SK-N-SH (cell line): ENCODE measurements around the gene ZMYM5. TPM values are rescaled to one million over a fixed set of nuclear protein-coding genes. Genes with fewer than 3 reads are reported as not detected.

Source experiments
- CTCF ChIA-PET: fragments of 300-600, 350-600 bp; formaldehyde crosslinking; extraction: SDS; loops from one replicate; lab custom pipeline; 2021; lab: Yijun Ruan, JAX
- POLR2A ChIA-PET: fragments of 350-600 bp; sonication (Branson Sonifier 250); formaldehyde crosslinking; extraction: SDS; loops from one replicate; lab custom pipeline; 2020; ENCODE audit warnings: antibody characterized with exemption, inconsistent platforms; lab: Yijun Ruan, JAX
- DNase-seq: peaks from one replicate; pipeline ENCODE4 v3.0.0; 2012
- H2AFZ ChIP-seq: fragments of 200-600 bp; sonication (generic); 2 replicates; pipeline ENCODE4 v1.8.1; 2016; ENCODE audit warnings: antibody characterized with exemption, mild to moderate bottlenecking, low read depth
- H3F3A ChIP-seq: fragments of 200-600 bp; sonication (generic); replicated peaks from 2 replicates; pipeline ENCODE3; 2016; ENCODE audit warnings: antibody characterized with exemption, mild to moderate bottlenecking; ENCODE audit not compliant: insufficient read depth
- H3K27ac ChIP-seq, 2 experiments: fragments of 200-500 bp in 1 of 2; fragments of 200-600 bp in 1 of 2; sonication (Bioruptor generic) in 1 of 2; sonication (generic), shearing (Covaris generic) in 1 of 2; 2 replicates each; pipeline versions ENCODE4 v1.5.1 to v1.6.1; 2014 to 2016; ENCODE audit warnings: low read depth in 2 of 2, inconsistent platforms in 1 of 2, low read length in 1 of 2, mild to moderate bottlenecking in 1 of 2, mixed read lengths in 1 of 2
- H3K27me3 ChIP-seq: fragments of 200-600 bp; sonication (generic), shearing (Covaris generic); 2 replicates; pipeline ENCODE4 v1.6.1; 2016; ENCODE audit warnings: mixed run types; ENCODE audit not compliant: insufficient read depth
- H3K36me3 ChIP-seq, 2 experiments: fragments of 200-500 bp in 1 of 2; fragments of 200-600 bp in 1 of 2; sonication (Bioruptor generic) in 1 of 2; sonication (generic) in 1 of 2; replicated peaks in 1 of 2; 2 replicates each; pipeline versions ENCODE3 to v1.5.1; 2014 to 2016; ENCODE audit warnings: low read length in 1 of 2, mild to moderate bottlenecking in 1 of 2; ENCODE audit not compliant: insufficient read depth in 2 of 2, control insufficient read depth in 1 of 2
- H3K4me1 ChIP-seq, 2 experiments: fragments of 200-500 bp in 1 of 2; fragments of 200-600 bp in 1 of 2; sonication (Bioruptor generic) in 1 of 2; sonication (generic), shearing (Covaris generic) in 1 of 2; 2 replicates each; pipeline versions ENCODE4 v1.5.1 to v1.6.1; 2014 to 2016; ENCODE audit warnings: low read depth in 1 of 2, low read length in 1 of 2, mixed run types in 1 of 2; ENCODE audit not compliant: insufficient read depth in 2 of 2, control insufficient read depth in 1 of 2
- H3K4me2 ChIP-seq: fragments of 200-600 bp; sonication (generic), shearing (Covaris generic); 2 replicates; pipeline ENCODE4 v1.6.1; 2017; ENCODE audit warnings: mixed run types
- H3K4me3 ChIP-seq, 2 experiments: fragments of 200-500 bp in 1 of 2; fragments of 200-600 bp in 1 of 2; sonication (Bioruptor generic) in 1 of 2; sonication (generic), shearing (Covaris generic) in 1 of 2; 2 replicates each; pipeline versions ENCODE4 v1.5.1 to v1.8.1; 2014 to 2016; ENCODE audit warnings: low read depth in 2 of 2, inconsistent platforms in 1 of 2, low read length in 1 of 2, mild to moderate bottlenecking in 1 of 2, mixed read lengths in 1 of 2, moderate library complexity in 1 of 2
- H3K79me2 ChIP-seq: fragments of 200-600 bp; sonication (generic); 2 replicates; pipeline ENCODE4 v1.8.1; 2017; ENCODE audit warnings: mild to moderate bottlenecking; ENCODE audit not compliant: insufficient read depth
- H3K9ac ChIP-seq: fragments of 200-600 bp; sonication (generic); 2 replicates; pipeline ENCODE4 v1.6.1; 2017; ENCODE audit warnings: mixed run types
- H3K9me2 ChIP-seq: fragments of 200-600 bp; sonication (generic); 2 replicates; pipeline ENCODE4 v1.6.1; 2017; ENCODE audit warnings: mixed run types
- H3K9me3 ChIP-seq: fragments of 200-600 bp; sonication (generic); 2 replicates; pipeline ENCODE4 v1.6.1; 2017; ENCODE audit warnings: mixed run types, mild to moderate bottlenecking, moderate library complexity
- H4K20me1 ChIP-seq: fragments of 200-600 bp; sonication (generic); 2 replicates; pipeline ENCODE4 v1.6.1; 2017; ENCODE audit warnings: mild to moderate bottlenecking, mixed run types; ENCODE audit not compliant: insufficient read depth
- FOXM1 ChIP-seq: IDR thresholded peaks from 2 replicates; pipeline ENCODE4 v1.4.0; 2012; ENCODE audit warnings: low read depth, mild to moderate bottlenecking
- GABPA ChIP-seq: IDR thresholded peaks from 2 replicates; pipeline ENCODE4 v1.4.0; 2012; ENCODE audit warnings: low read depth, mild to moderate bottlenecking
- RAD21 ChIP-seq: IDR thresholded peaks from 2 replicates; pipeline ENCODE4 v1.6.1; 2012; ENCODE audit warnings: mild to moderate bottlenecking, low read length
- RCOR1 ChIP-seq: fragments of 150-350 bp; IDR thresholded peaks from 2 replicates; pipeline ENCODE4 v1.6.1; 2017; ENCODE audit warnings: antibody characterized with exemption, low read length
- TEAD4 ChIP-seq: IDR thresholded peaks from 2 replicates; pipeline ENCODE4 v1.4.0; 2012; ENCODE audit warnings: mild to moderate bottlenecking, borderline replicate concordance; ENCODE audit not compliant: insufficient read depth
- WGBS: methylation state at CpG from one replicate; pipeline ENCODE4 v1.1.6; 2017; ENCODE audit warnings: low lambda C conversion rate; 5-methylcytosine and 5-hydroxymethylcytosine counted together
- polyA plus RNA-seq, 3 experiments: library from polyadenylated mRNA; depleted of rRNA; stranded (reverse); fragments of >200 nt; gene quantifications; 2 replicates each; pipeline ENCODE4 v1.2.3, GENCODE V29; 2012
- TF ChIP-seq, protein P1 (sequence below): IDR thresholded peaks from 2 replicates; pipeline ENCODE4; 2012
- TF ChIP-seq, protein P2 (sequence below): fragments of 200-600 bp; sonication (generic); IDR thresholded peaks from 2 replicates; pipeline ENCODE4 v1.6.1; 2017; ENCODE audit warnings: antibody characterized with exemption, mild to moderate bottlenecking, moderate library complexity
- TF ChIP-seq, protein P3 (sequence below): fragments of 150-350 bp; IDR thresholded peaks from 2 replicates; pipeline ENCODE4 v1.6.1; 2017; ENCODE audit warnings: antibody characterized with exemption, low read length, low read depth, borderline replicate concordance

ZMYM5 gene
- polyA plus RNA-seq, 1 of the 3 experiments (the other 2 are of a cell fraction): 5.2 TPM

DNA sequence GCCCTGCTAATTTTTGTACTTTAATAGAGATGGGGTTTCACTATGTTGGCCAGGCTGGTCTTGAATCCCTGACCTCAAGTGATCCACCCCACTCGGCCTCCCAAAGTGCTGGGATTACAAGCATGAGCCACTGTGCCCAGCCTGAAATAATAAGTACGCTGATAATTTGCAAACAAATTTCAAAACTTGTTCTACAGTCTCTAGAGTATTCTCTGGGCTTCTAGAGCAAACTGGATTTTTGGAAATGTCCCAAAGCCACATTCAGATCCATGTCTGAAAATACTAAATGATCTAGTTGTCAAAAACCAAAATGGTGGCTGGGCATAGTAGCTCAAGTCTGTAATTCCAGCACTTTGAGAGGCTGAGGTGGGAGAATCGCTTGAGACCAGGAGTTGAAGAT, 40.8 kb downstream of the ZMYM5 start:
- peaks cover 16 to 59% of the 10 kb centered on the region in 2 experiments for H3K36me3 ChIP-seq
- no peaks in the 10 kb centered on the region for H3K4me1 ChIP-seq
- no peak overlapping the region for H3K4me2 ChIP-seq
- H3F3A ChIP-seq: no peaks in the 10 kb centered on the region
- H3K9ac ChIP-seq: no peak overlapping the region
- no peak overlapping the region for H2AFZ ChIP-seq
- POLR2A ChIA-PET: no interaction called here
- no peak for DNase-seq
- 98% methylated on average over 3 of the region's 3 CpGs for WGBS
- no peak overlapping the region for H3K4me3 ChIP-seq
- no peaks in the 10 kb centered on the region for H3K9me2 ChIP-seq
- H3K27ac ChIP-seq: no peak overlapping the region
- TF ChIP-seq FOXM1: no peak
- TF ChIP-seq RCOR1: no peak
- no peak for TF ChIP-seq GABPA
- no peak for TF ChIP-seq RAD21
- TF ChIP-seq, protein P1, sequence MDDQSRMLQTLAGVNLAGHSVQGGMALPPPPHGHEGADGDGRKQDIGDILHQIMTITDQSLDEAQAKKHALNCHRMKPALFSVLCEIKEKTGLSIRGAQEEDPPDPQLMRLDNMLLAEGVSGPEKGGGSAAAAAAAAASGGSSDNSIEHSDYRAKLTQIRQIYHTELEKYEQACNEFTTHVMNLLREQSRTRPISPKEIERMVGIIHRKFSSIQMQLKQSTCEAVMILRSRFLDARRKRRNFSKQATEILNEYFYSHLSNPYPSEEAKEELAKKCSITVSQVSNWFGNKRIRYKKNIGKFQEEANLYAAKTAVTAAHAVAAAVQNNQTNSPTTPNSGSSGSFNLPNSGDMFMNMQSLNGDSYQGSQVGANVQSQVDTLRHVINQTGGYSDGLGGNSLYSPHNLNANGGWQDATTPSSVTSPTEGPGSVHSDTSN: no peak
- TF ChIP-seq, all 33 proteins: peak for 0
- Histone ChIP-seq H3K9me3 (no peaks in the 10 kb centered on the region), H3K27me3 (no peaks in the 10 kb centered on the region), H3K79me2 (no peaks in the 10 kb centered on the region), H4K20me1 (no peaks in the 10 kb centered on the region)
- CTCF ChIA-PET: no interaction called here

DNA sequence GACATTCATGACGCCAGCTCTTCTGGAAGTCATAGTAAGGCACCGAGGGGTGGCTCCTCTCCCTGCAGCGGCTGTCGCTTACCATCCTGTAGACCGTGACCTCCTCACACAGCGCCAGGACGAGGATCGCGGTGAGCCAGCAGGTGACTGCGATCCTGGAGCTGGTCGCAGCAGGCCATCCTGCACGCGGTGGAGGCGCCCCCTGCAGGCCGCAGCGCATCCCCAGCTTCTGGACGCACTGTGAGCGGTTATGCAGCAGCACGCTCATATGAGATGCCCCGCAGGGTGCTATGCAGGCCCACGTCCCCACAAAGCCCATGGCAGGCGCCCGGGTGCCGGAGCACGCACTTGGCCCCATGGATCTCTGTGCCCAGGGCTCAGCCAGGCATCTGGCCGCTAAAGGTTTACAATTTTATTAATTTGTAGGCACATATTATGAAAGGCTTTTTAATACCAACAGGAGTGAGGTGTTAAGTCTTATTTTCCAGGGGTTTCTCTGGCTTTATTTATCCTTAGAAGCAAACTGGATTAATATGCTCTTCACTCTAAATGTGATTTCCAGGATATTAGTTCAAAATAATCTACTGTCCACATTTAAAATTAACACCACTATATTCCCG, 45.1 kb downstream of the ZMYM5 start:
- no peaks in the 10 kb centered on the region for H3K9me2 ChIP-seq
- H2AFZ ChIP-seq: no peak overlapping the region
- H3K79me2 ChIP-seq: no peaks in the 10 kb centered on the region
- H3K9ac ChIP-seq: no peak overlapping the region
- no peaks in the 10 kb centered on the region for H3K4me1 ChIP-seq
- H3K27me3 ChIP-seq: no peaks in the 10 kb centered on the region
- TF ChIP-seq RAD21 (peak; percentile 37), TEAD4 (no peak)
- TF ChIP-seq, protein P2, sequence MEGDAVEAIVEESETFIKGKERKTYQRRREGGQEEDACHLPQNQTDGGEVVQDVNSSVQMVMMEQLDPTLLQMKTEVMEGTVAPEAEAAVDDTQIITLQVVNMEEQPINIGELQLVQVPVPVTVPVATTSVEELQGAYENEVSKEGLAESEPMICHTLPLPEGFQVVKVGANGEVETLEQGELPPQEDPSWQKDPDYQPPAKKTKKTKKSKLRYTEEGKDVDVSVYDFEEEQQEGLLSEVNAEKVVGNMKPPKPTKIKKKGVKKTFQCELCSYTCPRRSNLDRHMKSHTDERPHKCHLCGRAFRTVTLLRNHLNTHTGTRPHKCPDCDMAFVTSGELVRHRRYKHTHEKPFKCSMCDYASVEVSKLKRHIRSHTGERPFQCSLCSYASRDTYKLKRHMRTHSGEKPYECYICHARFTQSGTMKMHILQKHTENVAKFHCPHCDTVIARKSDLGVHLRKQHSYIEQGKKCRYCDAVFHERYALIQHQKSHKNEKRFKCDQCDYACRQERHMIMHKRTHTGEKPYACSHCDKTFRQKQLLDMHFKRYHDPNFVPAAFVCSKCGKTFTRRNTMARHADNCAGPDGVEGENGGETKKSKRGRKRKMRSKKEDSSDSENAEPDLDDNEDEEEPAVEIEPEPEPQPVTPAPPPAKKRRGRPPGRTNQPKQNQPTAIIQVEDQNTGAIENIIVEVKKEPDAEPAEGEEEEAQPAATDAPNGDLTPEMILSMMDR: peak; percentile 55
- TF ChIP-seq, protein P3, sequence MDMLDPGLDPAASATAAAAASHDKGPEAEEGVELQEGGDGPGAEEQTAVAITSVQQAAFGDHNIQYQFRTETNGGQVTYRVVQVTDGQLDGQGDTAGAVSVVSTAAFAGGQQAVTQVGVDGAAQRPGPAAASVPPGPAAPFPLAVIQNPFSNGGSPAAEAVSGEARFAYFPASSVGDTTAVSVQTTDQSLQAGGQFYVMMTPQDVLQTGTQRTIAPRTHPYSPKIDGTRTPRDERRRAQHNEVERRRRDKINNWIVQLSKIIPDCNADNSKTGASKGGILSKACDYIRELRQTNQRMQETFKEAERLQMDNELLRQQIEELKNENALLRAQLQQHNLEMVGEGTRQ: no peak
- TF ChIP-seq, all 33 proteins: peak for 2
- POLR2A ChIA-PET: no interaction called here
- CTCF ChIA-PET: interaction anchor here (0.6 to 1.2 kb wide), 9 partner anchors 10 to 1362 kb away, joined by 3 to 4 read pairs (median 3); no protein-coding TSS in a partner anchor
- Histone ChIP-seq H3K4me2 (no peak overlapping the region), H3F3A (peaks cover 3% of the 10 kb centered on the region), H3K9me3 (no peaks in the 10 kb centered on the region), H3K36me3 (peaks cover 2 to 23% of the 10 kb centered on the region in 2 experiments), H3K4me3 (peak overlapping the region in 1 of 2 experiments; percentile 17; a peak in 1 of 4 replicates), H3K27ac (no peak overlapping the region), H4K20me1 (no peaks in the 10 kb centered on the region)
- WGBS: 76% methylated on average over 4 of the region's 27 CpGs
- DNase-seq: peak; percentile 57
